HEK293T (cell line): ENCODE measurements around the gene NEGR1.

Experiments
- ARNT ChIP-seq: fragments of 450-650 bp; IDR thresholded peaks from 2 replicates; pipeline ENCODE4 v1.6.1; 2017; ENCODE audit warnings: mild to moderate bottlenecking
- BHLHE40 ChIP-seq: fragments of 450-650 bp; IDR thresholded peaks from 2 replicates; pipeline ENCODE4 v1.6.1; 2016; ENCODE audit warnings: mild to moderate bottlenecking, moderate library complexity, borderline replicate concordance
- CTBP1 ChIP-seq: fragments of 450-650 bp; IDR thresholded peaks from 2 replicates; pipeline ENCODE4 v1.6.1; 2016; ENCODE audit warnings: borderline replicate concordance
- ELF4 ChIP-seq: fragments of 450-650 bp; IDR thresholded peaks from 2 replicates; pipeline ENCODE4 v1.6.1; 2017; ENCODE audit warnings: antibody characterized with exemption
- FOXA1 ChIP-seq: fragments of 450-650 bp; IDR thresholded peaks from 2 replicates; pipeline ENCODE4 v1.6.1; 2016; ENCODE audit warnings: mild to moderate bottlenecking
- FOXK2 ChIP-seq: fragments of 450-650 bp; IDR thresholded peaks from 2 replicates; pipeline ENCODE4 v1.6.1; 2016; ENCODE audit warnings: mild to moderate bottlenecking
- FOXM1 ChIP-seq: fragments of 450-650 bp; IDR thresholded peaks from 2 replicates; pipeline ENCODE4 v1.6.1; 2017; ENCODE audit warnings: mild to moderate bottlenecking, borderline replicate concordance
- L3MBTL2 ChIP-seq: fragments of 450-650 bp; conservative IDR thresholded peaks from 2 replicates; pipeline ENCODE4 v1.6.1; 2016; ENCODE audit warnings: mild to moderate bottlenecking
- SP1 ChIP-seq: fragments of 450-650 bp; IDR thresholded peaks from 2 replicates; pipeline ENCODE4 v1.6.1; 2017
- SUZ12 ChIP-seq: fragments of 450-650 bp; IDR thresholded peaks from 2 replicates; pipeline ENCODE4 v1.6.1; 2016; ENCODE audit warnings: mild to moderate bottlenecking

DNA sequence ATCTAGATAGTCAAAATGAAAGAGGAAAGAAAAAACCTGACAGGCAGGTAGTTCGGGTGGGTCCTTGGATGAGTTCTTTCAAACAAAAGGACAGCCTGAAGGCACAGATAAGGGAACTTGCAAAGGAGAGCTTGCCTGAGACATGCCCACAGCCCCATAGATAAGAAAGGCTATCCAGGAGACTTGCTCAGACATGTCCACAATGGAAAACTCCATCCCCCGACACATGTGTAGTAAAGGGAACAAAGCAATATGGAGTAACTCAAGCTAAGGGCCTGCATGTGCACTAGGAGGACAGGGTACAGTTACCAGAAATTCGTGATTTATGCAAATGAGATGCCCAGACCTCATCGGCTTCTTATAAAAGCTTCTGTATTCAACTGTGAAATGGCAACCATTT lies 281.5 kb downstream of the NEGR1 start:
- TF ChIP-seq BHLHE40 (no peak), SUZ12 (no peak), SP1 (no peak), L3MBTL2 (no peak), FOXM1 (no peak), ARNT (no peak), FOXA1 (no peak), ELF4 (no peak), CTBP1 (no peak), FOXK2 (no peak)
